ENCODE measurements around the gene RBBP6.

The RBBP6 gene

DNA sequence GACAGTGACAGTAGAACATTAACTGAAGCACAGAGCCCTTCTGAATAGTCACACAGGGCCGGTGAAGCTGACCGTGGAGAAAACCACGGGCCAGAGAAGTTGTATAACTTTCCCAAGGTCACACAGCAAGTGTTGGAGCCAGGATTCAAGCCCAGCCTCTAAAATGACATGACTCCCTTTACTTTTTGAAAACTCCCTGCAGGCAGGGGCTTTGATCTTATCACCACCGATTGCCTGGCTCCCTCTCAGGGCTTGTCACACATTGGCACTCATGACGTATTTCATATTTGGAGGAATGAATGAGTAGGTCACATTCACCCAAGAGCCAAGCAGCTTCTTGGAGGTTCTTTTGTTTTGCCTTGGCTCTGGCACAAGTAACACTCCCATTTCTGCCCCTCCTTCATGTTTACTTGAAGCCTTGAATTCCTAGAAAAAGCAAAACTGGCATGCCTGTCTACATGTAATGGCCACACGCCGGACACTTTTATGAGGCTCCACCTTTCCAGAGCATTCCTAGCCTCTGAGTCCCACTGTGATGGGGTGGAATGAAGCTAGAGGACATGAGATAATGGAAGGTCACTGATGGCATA is 13.3 kb upstream of the RBBP6 start:
- no peak for DNase-seq

DNA sequence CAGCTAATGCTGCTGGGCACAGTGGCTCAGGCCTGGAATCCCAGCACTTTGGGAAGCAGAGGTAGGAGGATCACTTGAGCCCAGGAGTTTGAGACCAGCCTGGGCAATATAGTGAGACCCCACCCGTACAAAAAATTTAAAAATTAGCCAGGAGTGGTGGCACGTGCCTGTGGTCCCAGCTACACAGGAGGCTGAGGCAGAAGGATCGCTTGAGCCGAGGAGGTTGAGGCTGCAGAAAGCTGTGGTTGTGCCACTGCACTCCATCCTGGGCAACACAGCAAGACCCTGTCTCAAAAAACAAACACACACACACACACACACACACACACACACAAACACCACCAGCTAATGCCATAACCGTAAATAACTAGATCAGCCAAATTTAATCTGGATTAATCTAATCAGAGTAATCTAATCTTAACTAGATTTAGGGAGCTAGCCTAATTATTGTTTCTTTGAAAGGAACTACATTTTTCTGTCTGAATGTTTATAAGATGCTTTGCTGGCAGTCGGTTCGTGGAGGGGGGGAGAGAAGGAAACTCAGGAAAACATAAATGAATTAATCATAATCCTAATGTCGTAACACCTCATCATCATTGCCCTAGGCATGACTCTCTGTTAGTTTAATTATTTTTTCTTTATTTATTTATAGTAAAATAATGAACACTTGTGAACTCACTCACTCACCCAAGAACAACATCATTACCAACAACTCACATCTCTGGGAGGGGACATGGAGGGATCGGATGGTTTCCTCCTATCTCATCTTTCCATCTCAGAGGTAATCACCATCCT is 12.5 kb upstream of the RBBP6 start:
- no peak for DNase-seq

DNA sequence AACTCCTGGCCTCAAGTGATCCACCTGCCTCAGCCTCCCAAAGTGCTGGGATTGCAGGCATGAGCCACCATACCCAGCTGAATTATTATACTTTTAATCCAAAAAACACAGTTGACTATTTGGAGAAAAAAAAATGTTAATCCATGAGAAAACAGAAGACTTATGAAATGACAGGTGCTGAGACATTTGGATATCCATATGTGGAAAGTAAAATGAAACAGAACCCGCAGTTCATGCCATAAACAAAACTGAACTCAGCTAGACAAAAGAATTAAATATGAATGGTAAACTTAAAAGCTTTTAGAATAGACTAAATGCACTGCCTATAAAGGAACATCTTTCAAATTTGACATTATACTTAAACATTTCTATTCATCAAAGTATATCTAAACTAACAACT is 8.2 kb upstream of the RBBP6 start:
- no peak for DNase-seq

DNA sequence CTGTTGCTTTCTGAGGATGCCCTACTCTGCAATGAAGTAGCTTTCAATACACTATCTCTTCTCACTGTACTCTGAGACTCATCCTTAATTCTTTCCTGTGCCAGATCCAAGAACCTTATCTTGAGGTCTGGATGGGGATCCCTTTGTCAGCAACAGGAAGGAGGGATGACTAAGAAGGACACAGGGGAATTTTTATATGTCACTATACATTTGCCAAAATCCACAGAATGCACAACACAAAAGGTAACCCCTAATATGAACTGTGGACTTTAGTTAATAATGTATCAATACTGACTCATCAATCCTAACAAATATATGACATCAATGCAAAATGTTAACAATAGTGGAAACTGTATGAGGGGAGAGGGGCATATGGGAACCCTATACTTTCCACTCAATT is 4.7 kb upstream of the RBBP6 start:
- no peak for DNase-seq

DNA sequence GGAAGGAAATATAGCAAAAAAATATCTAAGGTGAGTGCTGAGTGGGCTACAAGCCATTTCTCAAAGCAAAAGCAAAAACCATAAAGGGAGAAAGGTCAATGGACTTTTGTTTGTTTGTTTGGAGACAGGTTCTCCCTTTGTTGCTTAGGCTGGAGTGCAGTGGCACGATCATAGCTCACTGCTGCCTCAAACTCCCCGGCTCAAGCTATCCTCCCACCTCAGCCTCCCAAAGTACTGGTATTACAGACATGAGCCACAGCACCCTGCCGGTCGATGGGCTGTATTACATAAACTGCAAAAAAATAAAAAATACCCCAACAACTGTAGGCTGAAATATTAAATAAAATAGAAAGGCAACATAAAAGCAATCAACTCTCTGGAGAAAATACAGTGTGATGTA is 3.5 kb upstream of the RBBP6 start:
- no peak for DNase-seq

DNA sequence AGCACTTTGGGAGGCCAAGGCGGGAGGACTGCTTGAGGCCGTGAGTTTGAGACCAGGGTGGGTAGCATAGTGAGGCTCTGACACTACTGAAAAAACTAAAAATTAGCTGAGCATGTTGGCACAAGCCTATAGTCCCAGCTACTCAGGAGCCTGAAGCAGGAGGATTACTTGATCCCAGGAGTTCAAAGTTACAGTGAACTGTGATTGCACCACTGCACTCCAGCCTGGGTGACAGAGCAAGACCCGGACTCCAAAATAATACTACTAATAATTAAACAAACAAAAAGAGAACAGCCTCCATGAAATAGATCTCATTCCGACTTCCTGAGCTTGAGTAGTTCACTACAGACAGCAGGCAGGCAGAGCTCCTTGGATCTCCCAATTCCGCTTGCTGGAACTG is 2.7 kb upstream of the RBBP6 start:
- DNase-seq = no peak

DNA sequence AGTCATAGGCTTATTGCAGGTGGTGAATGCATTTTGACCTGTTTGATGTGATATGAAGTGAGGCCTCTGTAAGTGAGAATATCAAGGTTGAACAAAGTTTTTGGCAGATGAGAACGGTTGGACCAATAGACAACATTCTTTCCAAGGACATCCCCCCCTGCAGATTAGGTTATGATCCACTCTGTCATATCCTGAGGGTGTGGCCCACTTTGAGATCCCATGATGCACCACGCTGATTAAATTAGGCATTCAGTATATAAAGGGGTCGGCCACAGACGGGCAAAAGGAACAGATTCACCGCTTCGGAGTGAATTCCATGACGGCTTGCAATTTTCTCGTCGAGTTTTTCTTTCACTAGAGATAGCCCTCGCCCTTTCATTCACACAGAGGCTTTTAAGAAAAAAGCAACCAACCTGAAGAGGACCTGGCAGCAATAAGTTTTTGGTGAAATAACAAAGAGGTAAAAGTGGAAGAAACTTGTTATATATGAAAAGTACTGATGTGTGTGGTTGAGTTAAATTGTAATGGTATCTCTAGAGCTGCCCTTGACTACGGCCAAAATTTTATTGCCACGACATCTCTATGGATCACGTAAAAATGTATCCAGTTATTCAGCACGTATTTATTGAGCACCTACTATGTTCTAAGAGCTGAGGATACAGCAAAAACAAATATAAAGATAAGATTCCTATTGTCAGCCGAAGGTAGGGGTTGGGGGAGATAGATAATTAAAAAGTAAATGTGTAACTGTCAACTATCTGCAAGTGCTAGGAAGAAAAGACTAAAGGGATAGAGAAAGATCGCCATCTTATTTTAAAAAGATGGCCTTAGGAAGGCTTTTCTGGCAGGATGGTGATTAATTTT is 1.7 kb upstream of the RBBP6 start:
- DNase-seq = peak; percentile 67

DNA sequence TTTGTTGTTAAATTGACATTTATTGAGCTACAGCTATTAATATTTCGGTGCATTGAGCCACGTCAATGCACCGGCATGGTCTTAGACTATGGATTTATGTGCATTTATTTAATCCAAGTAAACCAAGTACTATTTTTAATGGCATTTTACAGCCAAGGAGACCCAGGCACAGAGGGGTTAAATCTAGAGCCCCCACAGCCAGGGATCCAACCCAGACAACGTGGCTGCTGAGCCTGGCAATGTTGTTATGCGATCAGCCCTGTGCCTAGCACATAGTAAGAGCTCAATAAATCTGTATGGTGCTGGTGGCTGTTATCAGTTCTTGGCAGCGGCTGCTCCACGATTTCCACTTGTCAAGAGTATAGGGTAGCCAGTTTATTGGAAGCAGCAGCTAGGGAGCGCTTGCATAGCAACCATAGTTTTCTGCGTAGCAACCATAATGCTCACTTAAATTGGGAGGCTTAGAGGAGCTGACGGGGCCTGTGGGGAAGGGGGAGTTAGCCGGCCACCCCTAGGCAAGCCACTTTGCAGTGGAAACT is 541 bp upstream of the RBBP6 start:
- peak; percentile 92 for DNase-seq

DNA sequence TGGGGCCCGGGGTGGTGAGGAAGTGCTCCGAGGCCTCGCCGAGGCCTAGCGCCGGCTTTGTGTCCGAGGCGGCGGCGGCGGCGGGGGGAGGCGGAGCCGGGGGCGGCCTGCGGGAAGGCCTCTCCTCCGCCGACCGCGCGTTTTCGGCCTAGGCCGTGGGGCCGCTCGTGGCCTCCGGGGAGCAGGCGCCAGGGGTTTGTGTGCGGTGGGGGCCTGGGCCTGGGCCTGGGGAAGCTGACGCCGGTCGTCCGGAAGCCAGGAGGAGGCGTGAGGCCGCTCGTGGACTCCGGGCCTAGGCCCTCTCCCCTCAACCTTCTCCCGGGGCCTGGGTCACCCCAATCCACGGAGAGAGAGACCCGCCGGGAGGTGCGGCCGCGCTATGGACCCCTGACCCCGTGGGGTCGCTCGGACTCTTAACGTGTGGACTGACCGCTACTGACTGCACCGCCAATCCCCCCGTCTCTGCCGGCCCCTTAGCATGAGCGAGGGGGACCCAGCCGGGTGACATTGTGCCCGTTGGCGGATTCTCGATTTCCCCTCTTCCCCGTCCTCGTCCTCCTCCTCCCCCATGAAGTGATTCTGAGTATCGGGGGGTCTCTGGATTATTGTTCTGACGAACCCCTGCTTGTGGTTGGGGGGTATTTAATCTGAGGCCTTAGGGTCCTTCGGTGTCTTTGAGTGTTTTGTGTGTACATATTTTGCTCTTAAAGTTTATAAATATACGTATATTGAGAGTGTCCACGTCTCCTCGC is 660 bp downstream of the RBBP6 start:
- peak; percentile 70 for DNase-seq

DNA sequence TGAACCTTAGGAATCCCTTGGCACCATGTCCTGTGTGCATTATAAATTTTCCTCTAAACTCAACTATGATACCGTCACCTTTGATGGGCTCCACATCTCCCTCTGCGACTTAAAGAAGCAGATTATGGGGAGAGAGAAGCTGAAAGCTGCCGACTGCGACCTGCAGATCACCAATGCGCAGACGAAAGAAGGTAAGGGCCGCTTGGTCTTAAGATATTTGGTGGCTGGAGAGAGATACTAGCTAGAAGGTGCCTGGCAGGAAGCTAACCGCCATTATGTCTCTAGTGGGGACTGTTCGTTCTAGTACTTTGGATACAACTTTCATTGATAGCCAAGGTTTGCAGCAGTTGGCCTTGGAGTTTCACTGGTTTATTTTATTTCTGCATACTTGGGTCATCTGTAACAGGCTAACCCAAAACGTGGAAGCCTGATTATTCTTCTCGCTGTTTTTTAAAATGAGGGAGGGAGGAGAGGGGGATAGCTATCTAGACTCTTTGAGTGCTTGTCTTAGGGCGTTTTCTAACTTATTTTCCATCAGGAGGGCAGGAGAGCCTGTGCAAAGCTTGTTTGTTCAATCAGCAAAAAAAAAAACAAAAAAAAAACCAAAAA is 1.3 kb downstream of the RBBP6 start:
- DNase-seq = peak; percentile 63

DNA sequence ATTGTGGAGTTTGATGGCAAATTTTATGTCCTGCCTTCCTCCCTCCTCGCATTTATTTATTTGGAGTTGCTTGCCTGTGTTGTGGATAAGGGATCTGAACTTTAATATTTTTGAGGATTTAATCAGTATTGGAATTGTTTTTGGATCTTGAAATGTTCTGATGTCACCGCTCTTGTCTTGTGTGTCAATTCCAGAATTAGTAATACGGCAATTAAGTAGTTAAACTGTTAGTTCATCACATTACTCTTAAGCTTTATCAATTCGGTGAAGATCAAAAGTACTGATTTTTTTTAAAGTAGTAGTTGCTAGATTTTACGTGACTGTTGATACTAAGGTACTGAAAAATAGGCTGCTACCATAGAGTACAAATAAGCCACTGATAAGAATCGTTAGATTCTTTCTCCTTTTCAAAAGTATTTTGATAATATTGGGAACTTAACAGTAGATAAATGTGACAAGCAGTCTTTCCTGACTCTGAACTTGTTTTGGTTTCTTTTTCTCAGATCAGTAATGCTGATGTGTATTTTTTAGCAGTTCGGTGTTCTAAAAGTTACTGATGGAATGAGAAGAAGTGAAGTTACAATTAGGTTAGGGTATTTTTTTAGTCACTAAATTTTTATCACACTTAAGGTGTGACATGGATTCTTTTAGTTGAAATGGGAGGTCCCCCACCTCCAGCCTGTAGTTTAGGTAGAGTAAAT is 2.0 kb downstream of the RBBP6 start:
- DNase-seq = no peak

DNA sequence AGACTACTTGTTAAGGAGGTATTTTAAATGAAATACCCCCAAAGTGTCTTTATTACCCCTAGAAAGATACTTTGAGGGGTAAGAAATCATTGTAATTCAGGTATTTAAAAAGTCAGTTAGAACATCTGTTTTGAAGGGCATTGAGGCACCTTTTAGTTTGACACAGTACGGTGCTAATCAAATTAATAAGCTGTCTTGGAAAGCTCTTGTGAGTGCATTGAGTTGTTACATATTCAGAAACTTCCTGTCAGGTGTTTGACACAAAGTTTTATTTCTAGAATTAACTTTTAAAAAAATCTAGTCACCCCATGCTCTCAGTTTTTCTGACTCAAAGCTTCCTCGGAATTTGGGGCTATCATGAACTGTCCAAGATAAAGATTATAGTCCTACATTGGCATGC is 4.6 kb downstream of the RBBP6 start:
- no peak for DNase-seq

DNA sequence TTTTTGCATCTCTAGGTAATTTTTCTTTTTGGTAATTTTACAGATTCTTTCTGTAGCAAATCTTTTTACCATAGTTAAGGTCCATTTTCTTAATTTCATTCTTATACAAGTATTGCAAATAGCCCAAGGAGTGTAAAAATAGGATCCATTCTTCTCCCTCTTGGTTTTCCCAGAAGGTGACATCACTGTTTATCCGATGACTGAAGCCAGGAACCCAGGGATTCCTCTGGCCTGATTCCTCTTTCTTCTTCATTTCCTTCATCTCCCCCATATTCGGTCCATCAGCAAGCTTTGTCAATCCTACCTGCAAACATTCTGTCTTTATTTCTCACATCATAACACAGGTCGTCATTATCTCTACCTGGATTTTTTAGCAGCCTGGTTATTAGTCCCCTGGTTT is 5.3 kb downstream of the RBBP6 start:
- no peak for DNase-seq

DNA sequence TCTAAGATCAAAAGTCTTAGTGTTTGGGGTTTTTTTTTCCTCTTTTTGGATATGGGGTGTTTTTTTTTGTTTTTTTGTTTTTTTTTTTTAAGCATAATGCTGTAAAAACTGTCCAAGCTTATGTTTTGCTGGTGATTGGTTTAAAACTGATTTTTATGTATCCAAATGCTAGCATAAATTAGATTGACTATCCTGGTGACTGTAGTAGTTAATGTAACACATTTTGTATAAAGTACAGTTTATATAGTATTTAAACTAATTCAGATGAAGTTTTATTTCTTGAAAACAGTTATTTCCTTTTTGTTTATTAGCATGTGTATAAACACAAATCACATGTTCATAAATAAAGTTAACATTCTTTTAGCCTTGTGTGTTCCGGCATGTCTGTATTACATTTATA is 10.9 kb downstream of the RBBP6 start:
- no peak for DNase-seq

DNA sequence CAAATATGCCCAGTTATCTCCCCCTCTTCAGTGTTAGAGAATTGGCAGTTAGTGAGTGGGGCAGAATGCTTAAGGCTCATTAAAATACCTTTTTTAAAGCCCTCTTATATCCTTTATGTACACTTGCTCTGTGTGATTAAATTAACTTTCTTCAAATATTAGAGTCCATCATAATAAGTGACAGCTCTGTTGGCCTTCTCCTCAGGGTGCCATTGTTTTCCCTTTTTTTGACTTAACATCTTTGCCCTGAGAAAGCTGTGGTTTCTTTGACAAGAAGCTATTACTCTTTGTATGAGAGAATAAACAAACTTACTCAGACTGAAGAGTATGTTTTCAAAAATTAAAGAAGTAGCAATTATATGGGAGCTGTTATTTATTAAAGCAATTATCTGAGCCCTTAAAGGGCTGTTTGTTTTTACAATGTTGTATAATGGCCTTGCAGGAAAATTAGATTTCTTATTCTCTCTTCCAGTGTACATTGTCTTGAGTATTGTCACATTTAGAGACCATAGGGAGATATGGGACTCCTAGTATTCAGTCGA is 13.4 kb downstream of the RBBP6 start:
- DNase-seq = no peak

DNA sequence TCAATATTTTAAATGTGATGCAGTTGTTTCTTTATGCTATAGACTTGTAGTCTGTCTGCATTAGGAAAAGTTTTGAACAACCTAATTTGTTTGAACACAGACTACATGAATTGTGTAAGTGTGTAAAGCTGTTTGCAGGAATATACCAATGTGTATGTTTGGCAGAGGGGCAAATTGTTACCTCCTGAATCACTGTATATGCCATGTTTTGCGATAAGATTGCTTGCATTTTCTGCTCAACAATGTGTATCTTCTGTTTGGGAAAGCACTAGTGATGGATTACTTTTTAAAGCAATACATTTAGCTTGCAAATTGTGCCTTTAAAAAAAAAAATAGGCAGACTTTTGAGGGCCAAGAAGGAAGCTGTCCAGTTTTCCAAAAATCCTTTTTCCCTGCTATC is 14.6 kb downstream of the RBBP6 start:
- DNase-seq = no peak

DNA sequence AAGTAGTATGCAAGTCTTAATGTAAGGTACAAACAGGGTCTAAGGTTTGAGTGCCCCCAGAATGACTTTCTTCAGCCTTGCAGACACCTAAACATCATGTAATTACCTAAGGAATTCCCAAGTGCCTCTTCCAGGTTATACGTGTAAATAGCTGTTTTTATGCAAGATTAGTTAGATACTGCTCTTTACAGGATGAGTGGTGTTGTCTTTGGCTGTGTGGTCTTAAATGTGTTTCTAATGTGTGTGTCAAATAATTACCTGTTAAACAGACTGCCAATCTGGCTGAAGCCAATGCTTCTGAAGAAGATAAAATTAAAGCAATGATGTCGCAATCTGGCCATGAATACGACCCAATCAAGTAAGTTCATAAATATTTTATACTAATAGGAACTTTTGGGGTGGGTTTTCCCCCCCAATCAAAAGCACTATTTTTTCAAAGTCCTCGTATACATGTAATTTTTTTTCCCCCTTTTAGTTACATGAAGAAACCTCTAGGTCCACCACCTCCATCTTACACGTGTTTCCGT is 16.0 kb downstream of the RBBP6 start:
- no peak for DNase-seq

DNA sequence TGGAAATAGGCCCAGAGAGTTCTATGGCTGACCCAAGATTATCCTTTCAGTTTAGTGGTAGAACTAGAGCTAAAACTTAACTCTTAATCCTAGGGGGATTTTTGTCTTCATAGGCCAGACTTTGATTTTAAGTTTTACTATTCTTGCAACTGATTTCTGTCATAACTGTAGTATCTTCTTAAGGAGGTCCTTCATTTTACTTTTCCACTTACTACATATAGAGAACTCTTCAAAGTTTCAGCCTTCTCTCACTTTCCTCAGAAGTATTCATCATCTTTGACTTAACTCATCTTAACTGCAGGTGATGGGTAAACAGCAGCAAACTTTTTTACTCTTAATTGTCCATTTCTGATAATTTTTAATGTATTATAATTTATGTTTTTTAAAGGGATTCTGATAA is 23.4 kb downstream of the RBBP6 start:
- DNase-seq = no peak

DNA sequence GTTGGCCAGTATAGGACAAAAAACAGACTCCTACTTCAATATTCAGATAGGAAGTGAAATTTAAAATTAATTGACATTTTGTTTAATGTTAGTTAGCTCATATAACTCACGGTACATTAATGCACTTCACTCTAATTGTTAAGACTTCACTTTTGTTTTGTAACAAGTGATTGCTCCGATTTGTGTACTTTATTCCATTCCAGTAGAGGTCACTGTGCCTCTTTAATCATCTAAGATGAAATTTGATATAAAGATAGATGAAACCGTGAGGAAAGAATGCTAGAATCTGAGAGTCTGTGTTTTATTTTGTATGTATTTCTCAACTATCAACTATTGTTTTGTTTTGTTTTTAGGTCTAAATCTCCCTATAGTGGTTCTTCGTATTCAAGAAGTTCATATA is 29.0 kb downstream of the RBBP6 start:
- DNase-seq = peak; percentile 30

DNA sequence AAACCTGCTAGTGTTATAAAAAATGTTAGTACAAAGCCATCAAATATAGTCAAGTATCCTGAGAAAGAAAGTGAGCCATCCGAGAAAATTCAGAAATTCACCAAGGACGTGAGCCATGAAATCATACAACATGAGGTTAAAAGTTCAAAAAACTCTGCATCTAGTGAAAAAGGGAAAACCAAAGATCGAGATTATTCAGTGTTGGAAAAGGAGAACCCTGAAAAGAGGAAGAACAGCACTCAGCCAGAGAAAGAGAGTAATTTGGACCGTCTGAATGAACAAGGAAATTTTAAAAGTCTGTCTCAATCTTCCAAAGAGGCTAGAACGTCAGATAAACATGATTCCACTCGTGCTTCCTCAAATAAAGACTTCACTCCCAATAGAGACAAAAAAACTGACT is 31.7 kb downstream of the RBBP6 start:
- no peak for DNase-seq

DNA sequence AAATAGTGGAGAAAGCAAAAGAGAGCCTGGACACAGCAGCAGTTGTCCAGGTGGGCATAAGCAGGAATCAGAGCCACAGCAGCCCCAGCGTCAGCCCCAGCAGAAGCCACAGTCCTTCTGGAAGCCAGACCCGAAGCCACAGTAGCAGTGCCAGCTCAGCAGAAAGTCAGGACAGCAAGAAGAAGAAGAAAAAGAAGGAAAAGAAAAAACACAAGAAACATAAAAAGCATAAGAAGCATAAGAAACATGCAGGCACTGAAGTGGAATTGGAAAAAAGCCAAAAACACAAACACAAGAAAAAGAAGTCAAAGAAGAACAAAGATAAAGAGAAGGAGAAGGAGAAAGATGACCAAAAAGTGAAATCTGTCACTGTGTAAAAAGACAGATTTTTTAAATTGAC is 32.7 kb downstream of the RBBP6 start:
- no peak for DNase-seq

All from hematopoietic multipotent progenitor cell treated with erythropoietin and hydrocortisone succinate and interleukin-3 and kit ligand, for 4 days (in vitro differentiated cells).